H1 (cell line): ENCODE results near the gene CACNB2.

ENCODE experiments used
- CTCF ChIP-seq, 3 experiments: IDR thresholded peaks; 1 replicate in 2 of 3; 2 replicates in 1 of 3; pipeline versions ENCODE4 v1.5.1 to v1.6.1; 2011; ENCODE audit warnings: low read length in 3 of 3, mild to moderate bottlenecking in 3 of 3, inconsistent platforms in 2 of 3, low read depth in 1 of 3, moderate library complexity in 1 of 3; ENCODE audit not compliant: insufficient read depth in 1 of 3; ENCODE audit errors: control extremely low read depth in 1 of 3
- USF2 ChIP-seq: IDR thresholded peaks from 2 replicates; pipeline ENCODE4 v1.6.1; 2011; ENCODE audit warnings: low read length, improper control_type of control experiment

GRCh38 chr10:18261063-18261610 lies 120.9 kb downstream of the CACNB2 start:
- TF ChIP-seq USF2 (no peak), CTCF (IDR thresholded peaks at IDR 0.05; ENCODE audit: control extremely low read depth in 1 of 3, insufficient read depth in 1 of 3, low read depth in 1 of 3, low read length in 3 of 3) (no peak)
